ENCODE data around the gene ZC3H12C. TPM values are rescaled to one million over a fixed set of nuclear protein-coding genes. Genes with fewer than 3 reads are reported as not detected.

The ZC3H12C gene
- total RNA-seq, 2 donors from 2014 or later: 17.8 to 20.4 TPM

DNA sequence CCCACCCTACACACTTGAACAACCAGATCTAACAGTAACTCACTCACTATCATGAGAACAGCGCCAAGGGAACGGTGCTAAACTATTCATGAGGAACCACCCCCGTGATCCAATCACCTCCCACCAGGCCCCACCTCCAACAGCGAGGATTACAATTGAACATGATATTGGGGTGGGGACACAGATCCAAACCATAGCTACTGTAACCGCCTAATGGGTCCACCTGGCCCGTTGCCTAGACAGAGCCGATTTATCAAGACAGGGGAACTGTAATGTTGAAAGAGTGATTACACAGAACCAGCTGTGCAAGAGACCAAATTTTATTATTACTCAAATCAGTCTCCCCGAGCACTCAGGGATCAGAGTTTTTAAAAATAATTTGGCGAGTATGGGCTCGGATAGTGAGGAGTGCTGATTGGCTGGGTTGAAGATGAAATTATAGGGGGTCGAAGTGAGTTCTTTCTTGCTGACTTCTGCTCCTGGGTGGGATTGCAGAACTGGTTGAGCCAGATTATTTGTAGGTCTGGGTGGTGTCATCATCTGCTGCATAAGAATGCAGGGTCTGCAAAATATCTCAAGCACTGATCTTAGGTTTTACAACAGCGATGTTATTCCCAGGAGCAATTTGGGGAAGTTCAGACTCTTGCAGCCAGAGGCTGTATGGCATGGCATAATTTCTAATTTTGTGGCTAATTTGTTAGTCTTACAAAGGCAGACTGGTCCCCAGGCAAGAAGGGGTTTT, 17.9 kb upstream of the ZC3H12C start:
- intact Hi-C loops (cut with DNase I, micrococcal nuclease): no loop called here
- DNase-seq (peak in 1 of 2 donors; percentile 23), ATAC-seq (no peak)

DNA sequence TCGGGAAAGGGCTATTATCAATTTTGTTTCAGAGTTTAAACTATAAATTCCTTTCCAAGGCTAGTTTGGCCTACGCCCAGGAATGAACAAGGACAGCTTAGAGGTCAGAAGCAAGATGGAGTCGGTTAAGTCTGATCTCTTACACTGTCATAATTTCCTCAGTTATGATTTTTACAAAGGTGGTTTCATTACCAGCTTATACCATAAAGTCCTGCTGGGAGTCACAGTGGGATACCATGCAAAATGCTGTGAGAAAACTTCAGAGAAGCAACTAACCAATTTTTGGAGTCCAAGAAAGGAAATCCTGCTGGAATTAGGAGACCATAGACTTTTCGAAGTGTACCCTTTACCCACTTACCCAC, 17.4 kb upstream of the ZC3H12C start:
- DNase-seq (no peak), ATAC-seq (no peak)
- intact Hi-C loops (cut with DNase I, micrococcal nuclease): no loop called here

GRCh38 chr11:110076371-110076965, 16.7 kb upstream of the ZC3H12C start:
- DNase-seq (peak; percentile 59 to 74), ATAC-seq (peak; percentile 88)
- intact Hi-C loops (cut with DNase I, micrococcal nuclease): no loop called here

GRCh38 chr11:110077346-110077745, 15.8 kb upstream of the ZC3H12C start:
- ATAC-seq: peak; percentile 75
- no peak for DNase-seq
- intact Hi-C loops (cut with DNase I, micrococcal nuclease): no loop called here

- ATAC-seq (no peak), DNase-seq (no peak)
- intact Hi-C loops (cut with DNase I, micrococcal nuclease): no loop called here
Measured at GRCh38 chr11:110077831-110078325, 15.3 kb upstream of the ZC3H12C start.

GRCh38 chr11:110078923-110079544, 14.2 kb upstream of the ZC3H12C start:
- DNase-seq (no peak), ATAC-seq (no peak)
- intact Hi-C loops (cut with DNase I, micrococcal nuclease): no loop called here

GRCh38 chr11:110079726-110080125, 13.5 kb upstream of the ZC3H12C start:
- intact Hi-C loops (cut with DNase I, micrococcal nuclease): no loop called here
- ATAC-seq (no peak), DNase-seq (no peak)

DNA sequence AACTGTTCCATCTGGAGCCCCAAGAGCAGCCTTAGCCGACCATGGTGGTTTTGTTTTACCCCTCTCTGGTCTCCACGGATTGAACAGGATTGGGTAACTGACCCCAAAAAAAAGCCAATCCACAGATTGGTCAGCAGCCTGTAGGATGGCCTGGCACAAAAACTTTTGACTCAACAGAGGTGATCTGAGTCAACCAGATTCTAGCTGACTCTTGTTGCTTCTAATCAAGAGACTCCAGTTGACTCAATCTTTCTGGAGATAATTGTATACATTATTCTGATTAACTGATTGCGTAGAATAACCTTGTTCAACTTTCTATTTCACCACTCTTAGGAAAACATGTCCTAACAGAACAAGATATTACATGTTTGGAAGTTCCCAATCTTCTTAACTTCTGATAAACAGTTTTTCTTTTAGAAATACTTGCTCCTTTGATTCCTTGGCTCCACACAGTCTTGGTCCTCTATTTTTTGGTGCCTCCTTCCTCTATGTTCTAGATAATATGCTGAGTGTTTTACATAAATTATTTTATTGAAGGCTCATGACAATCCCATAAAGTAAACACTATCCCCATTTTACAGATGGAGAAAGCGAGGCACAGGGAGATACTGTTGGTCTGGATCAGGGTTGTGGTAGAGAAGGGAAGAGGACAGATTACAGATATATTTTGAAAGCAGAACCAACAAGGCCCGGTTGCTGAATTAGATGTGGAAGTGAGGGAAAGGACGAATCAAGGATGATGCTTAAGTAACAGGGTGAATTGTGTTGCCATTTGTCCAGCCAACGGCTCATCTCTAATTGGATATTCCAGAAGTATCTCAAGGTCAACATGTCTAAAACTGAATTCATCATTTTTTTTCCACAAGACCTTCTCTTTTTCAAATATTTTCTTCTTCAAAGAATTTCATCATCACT, 11.5 kb upstream of the ZC3H12C start:
- intact Hi-C loops (cut with DNase I, micrococcal nuclease): no loop called here
- ATAC-seq (no peak), DNase-seq (no peak)

- DNase-seq (no peak), ATAC-seq (no peak)
- intact Hi-C loops (cut with DNase I, micrococcal nuclease): no loop called here
Measured at GRCh38 chr11:110082899-110083298, 10.3 kb upstream of the ZC3H12C start.

DNA sequence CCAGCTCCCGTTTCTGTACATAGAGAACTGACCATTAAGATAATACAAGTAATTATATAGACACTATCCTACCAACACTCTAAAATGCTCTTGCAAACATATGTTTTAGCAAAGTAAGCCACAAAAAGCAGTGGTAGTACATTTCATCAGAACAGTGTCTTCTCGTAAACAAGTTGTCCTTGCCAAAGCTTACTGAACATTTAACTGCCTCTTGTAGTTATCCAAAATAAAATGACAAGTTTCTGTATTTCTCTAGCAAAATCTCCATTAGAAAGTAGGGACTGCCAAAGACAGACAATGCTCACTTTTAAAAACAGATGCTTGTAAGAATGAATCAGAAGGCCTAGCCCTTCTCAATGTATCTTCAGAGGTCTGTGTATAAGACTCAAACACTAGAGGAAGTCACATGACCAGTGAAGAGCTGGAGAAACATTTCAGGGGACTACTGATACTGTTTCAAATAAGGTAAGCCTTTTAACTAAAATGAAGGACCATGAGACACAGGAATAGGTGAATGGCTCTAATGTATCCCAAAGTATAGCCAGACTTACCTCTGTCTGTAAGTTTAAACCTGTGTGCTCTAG, 7.8 kb upstream of the ZC3H12C start:
- ATAC-seq (no peak), DNase-seq (no peak)
- intact Hi-C loops (cut with DNase I, micrococcal nuclease): no loop called here

- ATAC-seq: peak; percentile 80
- peak in 1 of 2 donors; percentile 66 for DNase-seq
- intact Hi-C loops (cut with DNase I, micrococcal nuclease): no loop called here
Measured at GRCh38 chr11:110086892-110087309, 6.3 kb upstream of the ZC3H12C start.

- no peak for DNase-seq
- intact Hi-C loops (cut with DNase I, micrococcal nuclease): no loop called here
- ATAC-seq: no peak
Measured at GRCh38 chr11:110087812-110088534, 5.2 kb upstream of the ZC3H12C start.

GRCh38 chr11:110088535-110089344, 4.5 kb upstream of the ZC3H12C start:
- ATAC-seq (no peak), DNase-seq (no peak)
- intact Hi-C loops (cut with DNase I, micrococcal nuclease): no loop called here

DNA sequence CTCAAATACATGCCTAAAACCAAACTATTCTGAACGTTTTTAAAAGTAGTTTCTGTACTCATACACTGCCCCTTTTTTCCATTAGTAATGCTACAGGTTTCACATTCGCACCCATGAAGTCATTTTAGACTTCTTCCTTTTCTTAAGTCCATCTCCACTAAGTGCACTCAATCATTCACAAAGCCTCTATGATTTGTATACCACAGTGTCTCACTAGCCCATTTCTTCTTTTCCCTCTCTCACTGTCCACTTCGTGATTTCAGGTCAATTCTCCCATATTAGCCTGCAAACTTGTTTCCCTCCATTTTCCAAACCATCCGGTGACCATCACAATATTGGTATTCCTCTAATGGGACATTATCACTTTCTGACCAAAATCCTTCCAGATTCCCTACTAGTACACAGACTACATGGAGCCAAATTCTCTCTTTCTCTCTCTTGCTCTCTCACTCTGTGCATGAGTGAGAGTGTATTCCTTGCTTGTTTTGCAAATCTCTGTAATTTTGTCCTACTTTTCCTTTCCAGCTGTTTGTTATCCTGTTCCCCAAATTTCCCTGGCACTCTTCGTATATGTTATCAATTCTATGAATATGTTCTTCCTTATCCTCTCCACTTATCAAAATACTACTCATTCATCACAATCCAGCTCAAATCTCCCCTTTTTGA, 3.4 kb upstream of the ZC3H12C start:
- ATAC-seq: no peak
- intact Hi-C loops (cut with DNase I, micrococcal nuclease): no loop called here
- no peak for DNase-seq

DNA sequence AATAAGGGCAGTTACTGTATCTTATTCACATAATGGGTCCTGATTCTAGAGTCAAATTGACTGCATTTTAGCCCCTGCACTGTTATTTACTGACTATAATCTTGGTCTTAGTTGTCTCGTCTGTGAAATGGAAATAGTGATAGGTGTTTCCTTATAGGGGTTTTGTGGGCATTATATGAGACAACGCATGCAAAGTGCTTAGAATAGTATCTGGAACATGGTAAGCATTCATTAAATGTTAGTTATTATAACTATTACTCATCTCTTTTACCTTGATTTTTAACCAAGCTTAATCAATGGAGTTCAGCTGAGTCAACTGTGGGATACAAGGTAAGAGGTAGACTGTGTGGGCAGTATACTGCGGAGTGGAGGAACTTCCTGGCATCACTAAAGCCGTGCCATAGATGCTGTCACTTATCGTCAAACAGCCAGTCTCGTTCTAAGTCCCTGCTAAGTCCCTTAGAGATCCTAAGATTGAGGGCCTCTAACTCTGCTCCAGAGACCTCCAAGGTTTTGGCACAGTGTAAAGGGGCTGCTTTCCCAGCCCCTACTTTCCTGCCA, 2.6 kb upstream of the ZC3H12C start:
- intact Hi-C loops (cut with DNase I, micrococcal nuclease): no loop called here
- no peak for ATAC-seq
- DNase-seq: no peak

DNA sequence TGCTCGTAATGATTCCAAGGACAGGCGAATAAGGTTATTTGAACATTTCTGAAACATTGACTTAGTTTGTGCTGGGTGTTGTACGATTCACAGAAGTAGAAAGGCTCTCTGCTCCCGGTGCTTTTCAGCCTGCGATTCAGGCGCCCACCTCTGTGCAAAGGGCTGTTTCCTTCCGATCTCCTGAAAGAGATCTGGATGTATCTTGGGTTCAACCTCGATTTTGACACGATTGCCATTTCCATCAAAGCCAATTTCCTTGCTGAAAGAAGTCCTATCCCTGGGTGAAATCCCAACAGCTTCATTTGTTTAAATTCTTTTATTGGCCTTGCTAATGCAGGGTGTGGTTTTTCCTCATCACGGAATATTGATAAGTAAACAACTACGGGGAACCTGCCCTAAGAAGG, 1.1 kb upstream of the ZC3H12C start:
- ATAC-seq (no peak), DNase-seq (peak in 1 of 2 donors; percentile 25)
- intact Hi-C loops (cut with DNase I, micrococcal nuclease): no loop called here
